ENCODE data around the gene ATP6V0A1.

- TF ChIP-seq CTCF (conservative IDR thresholded peaks at IDR 0.05) (no peak), EZH2 (IDR thresholded peaks at IDR 0.05; ENCODE audit: low read depth) (no peak)
These were observed 84.8 kb downstream of the ATP6V0A1 start for GRCh38 chr17:42543190-42544079.
